ENCODE data around the gene THSD7B. TPM values are rescaled to one million over a fixed set of nuclear protein-coding genes. Genes with fewer than 3 reads are reported as not detected.

THSD7B gene
- total and polyA plus RNA-seq, 8 donors, result 0.13 to 4.5 (median 2.7) TPM

DNA sequence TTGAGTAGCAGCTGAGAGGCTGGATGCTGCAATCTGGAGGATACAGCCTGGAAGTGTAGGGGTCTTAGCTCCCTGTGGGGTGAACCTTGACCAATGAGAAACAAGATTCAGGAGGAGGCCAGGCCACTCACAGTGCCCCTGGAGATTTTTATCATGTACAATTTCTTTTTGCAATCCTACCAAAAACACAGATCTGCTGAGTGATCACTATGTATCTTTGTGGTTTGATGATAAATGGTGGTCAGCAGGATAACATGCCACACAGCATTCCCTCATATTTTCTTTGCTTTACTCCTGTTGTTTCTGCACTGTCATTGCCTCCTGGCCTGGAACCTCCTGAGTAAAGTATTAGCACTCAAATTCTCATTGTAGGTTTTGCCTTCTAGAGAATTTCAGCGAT is 357.9 kb downstream of the THSD7B start:
- intact Hi-C loops (cut with DNase I), result no loop called here

GRCh38 chr2:137133225-137133624 is 367.9 kb downstream of the THSD7B start:
- H3K27ac ChIP-seq, result no peak overlapping the region
- no peak for DNase-seq
- TF ChIP-seq, protein P1, sequence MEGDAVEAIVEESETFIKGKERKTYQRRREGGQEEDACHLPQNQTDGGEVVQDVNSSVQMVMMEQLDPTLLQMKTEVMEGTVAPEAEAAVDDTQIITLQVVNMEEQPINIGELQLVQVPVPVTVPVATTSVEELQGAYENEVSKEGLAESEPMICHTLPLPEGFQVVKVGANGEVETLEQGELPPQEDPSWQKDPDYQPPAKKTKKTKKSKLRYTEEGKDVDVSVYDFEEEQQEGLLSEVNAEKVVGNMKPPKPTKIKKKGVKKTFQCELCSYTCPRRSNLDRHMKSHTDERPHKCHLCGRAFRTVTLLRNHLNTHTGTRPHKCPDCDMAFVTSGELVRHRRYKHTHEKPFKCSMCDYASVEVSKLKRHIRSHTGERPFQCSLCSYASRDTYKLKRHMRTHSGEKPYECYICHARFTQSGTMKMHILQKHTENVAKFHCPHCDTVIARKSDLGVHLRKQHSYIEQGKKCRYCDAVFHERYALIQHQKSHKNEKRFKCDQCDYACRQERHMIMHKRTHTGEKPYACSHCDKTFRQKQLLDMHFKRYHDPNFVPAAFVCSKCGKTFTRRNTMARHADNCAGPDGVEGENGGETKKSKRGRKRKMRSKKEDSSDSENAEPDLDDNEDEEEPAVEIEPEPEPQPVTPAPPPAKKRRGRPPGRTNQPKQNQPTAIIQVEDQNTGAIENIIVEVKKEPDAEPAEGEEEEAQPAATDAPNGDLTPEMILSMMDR (IDR thresholded peaks at IDR 0.05), result no peak
- no peaks in the 10 kb centered on the region for H3K27me3 ChIP-seq
- ATAC-seq, result no peak
- no peaks in the 10 kb centered on the region for H3K4me1 ChIP-seq
- no peaks in the 10 kb centered on the region for H3K36me3 ChIP-seq
- H3K9me3 ChIP-seq, result no peaks in the 10 kb centered on the region
- H3K4me3 ChIP-seq, result no peak overlapping the region
- intact Hi-C loops (cut with DNase I), result no loop called here

More for the DNA sequence above, 357.9 kb downstream of the THSD7B start:
- TF ChIP-seq, protein P1 (IDR thresholded peaks at IDR 0.05), result no peak
- H3K9me3 ChIP-seq, result no peaks in the 10 kb centered on the region
- no peak overlapping the region for H3K27ac ChIP-seq
- DNase-seq (no peak), ATAC-seq (no peak)
- no peaks in the 10 kb centered on the region for H3K27me3 ChIP-seq
- no peaks in the 10 kb centered on the region for H3K4me1 ChIP-seq
- H3K4me3 ChIP-seq, result no peak overlapping the region
- no peaks in the 10 kb centered on the region for H3K36me3 ChIP-seq

DNA sequence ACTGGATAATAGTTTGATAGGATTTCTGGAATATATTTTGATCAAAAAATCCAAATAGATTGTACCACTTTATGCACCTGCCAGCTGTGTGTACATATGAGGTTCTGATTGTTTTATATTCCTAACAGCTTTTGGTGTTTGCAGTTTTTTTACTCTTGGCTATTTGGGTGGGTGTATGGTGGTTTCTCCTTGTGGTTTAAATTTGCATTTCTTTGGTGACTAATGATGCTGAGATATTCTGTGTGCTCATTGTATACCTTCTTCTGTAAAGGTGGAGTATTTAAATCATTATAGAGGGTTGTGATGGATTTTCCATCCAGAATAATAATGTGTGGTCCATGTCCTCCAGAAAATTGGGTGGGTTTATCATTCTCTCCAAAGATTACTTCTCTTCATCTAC is 372.9 kb downstream of the THSD7B start:
- no peaks in the 10 kb centered on the region for H3K9me3 ChIP-seq
- intact Hi-C loops (cut with DNase I), result no loop called here
- H3K36me3 ChIP-seq, result no peaks in the 10 kb centered on the region
- no peak for DNase-seq
- no peak overlapping the region for H3K4me3 ChIP-seq
- H3K27me3 ChIP-seq, result no peaks in the 10 kb centered on the region
- no peaks in the 10 kb centered on the region for H3K4me1 ChIP-seq
- H3K27ac ChIP-seq, result no peak overlapping the region
- no peak for ATAC-seq
- TF ChIP-seq, protein P1 (IDR thresholded peaks at IDR 0.05), result no peak

DNA sequence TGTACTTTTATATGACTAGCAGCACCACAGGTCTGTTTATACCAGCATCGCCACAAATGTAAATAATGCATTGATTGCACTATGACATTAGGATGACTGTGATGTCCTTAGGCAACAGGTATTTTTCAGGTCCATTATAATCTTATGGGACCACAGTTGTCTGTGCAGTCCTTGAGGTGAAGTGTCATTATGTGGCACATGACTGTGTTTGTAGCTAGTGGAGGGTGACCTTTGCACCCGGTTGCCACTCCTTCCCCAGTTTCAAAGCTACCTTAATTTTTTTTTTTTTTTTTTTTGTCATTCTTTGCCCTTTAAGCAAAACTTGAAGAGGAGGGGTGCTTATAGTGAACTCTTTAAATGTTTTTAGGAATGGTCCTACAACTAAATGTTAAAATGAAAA is 386.4 kb downstream of the THSD7B start:
- no peak for ATAC-seq
- Histone ChIP-seq H3K36me3 (no peaks in the 10 kb centered on the region), H3K27ac (no peak overlapping the region), H3K4me1 (no peaks in the 10 kb centered on the region), H3K27me3 (no peaks in the 10 kb centered on the region), H3K4me3 (no peak overlapping the region), H3K9me3 (no peaks in the 10 kb centered on the region)
- TF ChIP-seq, protein P1 (IDR thresholded peaks at IDR 0.05), result no peak
- DNase-seq, result no peak
- intact Hi-C loops (cut with DNase I), result no loop called here

DNA sequence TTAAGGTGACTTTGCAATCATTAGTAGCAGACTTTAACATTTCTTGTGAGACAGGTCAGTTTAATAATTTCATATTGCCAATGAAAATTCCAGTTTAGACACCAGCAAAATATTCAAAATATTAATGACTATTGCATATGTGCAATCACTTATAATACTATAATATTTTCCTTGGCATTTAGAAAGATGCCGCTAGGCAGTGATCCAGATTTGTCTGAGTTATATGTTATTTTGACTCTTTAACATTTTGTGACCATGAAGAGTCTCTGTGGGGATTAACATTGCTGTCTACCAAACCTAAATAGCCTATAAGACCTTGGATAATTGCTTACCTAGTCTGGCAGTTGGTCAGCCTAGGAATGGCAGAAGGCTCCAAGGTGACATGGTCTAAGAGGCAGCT is 389.6 kb downstream of the THSD7B start:
- Histone ChIP-seq H3K27ac (no peak overlapping the region), H3K27me3 (no peaks in the 10 kb centered on the region), H3K36me3 (no peaks in the 10 kb centered on the region), H3K9me3 (no peaks in the 10 kb centered on the region), H3K4me3 (no peak overlapping the region), H3K4me1 (no peaks in the 10 kb centered on the region)
- DNase-seq (no peak), ATAC-seq (no peak)
- intact Hi-C loops (cut with DNase I), result no loop called here
- TF ChIP-seq, protein P1 (IDR thresholded peaks at IDR 0.05), result no peak
